Fibroblast of villous mesenchyme (primary cell): ENCODE measurements around the gene PRDM16. TPM values are rescaled to one million over a fixed set of nuclear protein-coding genes. Genes with fewer than 3 reads are reported as not detected.

Source experiments
- DNase-seq: peaks from one replicate; pipeline ENCODE4 v3.0.0-alpha.2; 2010; ENCODE audit warnings: low read depth
- H3K4me3 ChIP-seq: 2 replicates; pipeline ENCODE4 v1.5.1; 2011; ENCODE audit warnings: low read depth, mild to moderate bottlenecking, low read length
- total RNA-seq: library from RNA; depleted of rRNA; stranded (reverse); fragments of >200 nt; gene quantifications from 2 replicates; pipeline ENCODE4 v1.2.3, GENCODE V29; 2012
- TF ChIP-seq, protein P1 (sequence below): IDR thresholded peaks from 2 replicates; pipeline ENCODE4 v1.5.1; 2012; ENCODE audit warnings: low read depth, mild to moderate bottlenecking, low read length; ENCODE audit not compliant: insufficient read depth

Gene PRDM16
- total RNA-seq, 1 donor: 1.7 TPM

DNA sequence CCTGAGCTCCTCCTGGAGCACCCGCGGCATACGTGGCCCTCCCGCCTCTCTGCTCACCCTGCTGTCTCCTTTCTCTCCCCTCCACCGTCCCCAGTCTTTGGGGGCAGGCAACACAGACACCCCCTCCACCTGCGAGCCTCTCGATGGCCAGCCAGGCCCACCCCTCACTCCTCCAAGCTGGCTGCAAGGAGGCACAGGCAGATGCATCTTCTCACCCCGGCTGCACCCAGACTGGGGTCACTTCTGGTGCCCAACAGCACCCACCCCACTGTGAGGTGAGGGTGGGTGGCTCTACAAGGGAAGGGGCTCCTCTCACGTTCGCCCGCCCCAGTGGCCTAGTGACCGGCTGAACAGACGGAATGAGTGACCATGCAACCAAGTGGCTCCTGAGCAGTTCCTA is 277.5 kb downstream of the PRDM16 start:
- DNase-seq: no peak
- TF ChIP-seq, protein P1, sequence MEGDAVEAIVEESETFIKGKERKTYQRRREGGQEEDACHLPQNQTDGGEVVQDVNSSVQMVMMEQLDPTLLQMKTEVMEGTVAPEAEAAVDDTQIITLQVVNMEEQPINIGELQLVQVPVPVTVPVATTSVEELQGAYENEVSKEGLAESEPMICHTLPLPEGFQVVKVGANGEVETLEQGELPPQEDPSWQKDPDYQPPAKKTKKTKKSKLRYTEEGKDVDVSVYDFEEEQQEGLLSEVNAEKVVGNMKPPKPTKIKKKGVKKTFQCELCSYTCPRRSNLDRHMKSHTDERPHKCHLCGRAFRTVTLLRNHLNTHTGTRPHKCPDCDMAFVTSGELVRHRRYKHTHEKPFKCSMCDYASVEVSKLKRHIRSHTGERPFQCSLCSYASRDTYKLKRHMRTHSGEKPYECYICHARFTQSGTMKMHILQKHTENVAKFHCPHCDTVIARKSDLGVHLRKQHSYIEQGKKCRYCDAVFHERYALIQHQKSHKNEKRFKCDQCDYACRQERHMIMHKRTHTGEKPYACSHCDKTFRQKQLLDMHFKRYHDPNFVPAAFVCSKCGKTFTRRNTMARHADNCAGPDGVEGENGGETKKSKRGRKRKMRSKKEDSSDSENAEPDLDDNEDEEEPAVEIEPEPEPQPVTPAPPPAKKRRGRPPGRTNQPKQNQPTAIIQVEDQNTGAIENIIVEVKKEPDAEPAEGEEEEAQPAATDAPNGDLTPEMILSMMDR: no peak
- H3K4me3 ChIP-seq: no peak overlapping the region

DNA sequence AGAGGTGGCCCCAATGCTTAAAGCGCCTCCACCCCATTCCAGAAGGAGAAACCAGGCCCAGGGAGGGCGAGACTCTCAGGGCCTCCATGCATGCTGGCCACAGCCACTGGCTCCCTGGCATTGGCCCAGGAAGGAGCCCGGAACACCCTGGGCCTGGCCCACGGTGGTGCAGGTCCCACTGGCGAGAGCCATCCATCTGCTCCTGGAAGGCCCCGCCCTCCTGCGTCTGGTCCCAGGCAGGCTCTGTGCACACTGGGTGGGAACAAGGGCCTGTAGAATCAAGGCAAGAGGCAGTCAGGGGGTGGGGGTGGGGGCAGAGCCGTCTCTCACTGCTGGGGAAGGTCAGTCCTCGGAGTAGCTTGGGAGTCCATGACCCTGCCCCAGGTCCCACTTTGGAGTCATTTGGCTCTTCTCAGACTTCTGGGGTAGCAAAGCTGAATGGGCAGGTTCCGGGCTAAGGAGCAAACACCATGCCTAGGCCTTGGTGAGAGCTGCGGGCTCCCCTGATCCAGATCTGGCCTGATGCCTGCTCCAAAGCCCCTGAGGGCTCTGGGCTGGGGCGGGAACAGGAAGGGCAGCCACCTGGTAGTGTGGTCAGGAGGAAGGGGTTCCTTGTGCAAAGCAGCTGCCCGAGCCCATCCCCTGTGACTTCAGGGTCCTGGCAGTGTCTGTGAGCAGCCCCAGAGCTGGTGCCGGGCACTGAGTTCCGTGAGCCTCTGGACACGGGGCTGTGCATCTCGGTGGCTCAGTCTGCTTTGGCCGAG is 278.4 kb downstream of the PRDM16 start:
- TF ChIP-seq, protein P1: no peak
- no peak for DNase-seq
- H3K4me3 ChIP-seq: no peak overlapping the region

DNA sequence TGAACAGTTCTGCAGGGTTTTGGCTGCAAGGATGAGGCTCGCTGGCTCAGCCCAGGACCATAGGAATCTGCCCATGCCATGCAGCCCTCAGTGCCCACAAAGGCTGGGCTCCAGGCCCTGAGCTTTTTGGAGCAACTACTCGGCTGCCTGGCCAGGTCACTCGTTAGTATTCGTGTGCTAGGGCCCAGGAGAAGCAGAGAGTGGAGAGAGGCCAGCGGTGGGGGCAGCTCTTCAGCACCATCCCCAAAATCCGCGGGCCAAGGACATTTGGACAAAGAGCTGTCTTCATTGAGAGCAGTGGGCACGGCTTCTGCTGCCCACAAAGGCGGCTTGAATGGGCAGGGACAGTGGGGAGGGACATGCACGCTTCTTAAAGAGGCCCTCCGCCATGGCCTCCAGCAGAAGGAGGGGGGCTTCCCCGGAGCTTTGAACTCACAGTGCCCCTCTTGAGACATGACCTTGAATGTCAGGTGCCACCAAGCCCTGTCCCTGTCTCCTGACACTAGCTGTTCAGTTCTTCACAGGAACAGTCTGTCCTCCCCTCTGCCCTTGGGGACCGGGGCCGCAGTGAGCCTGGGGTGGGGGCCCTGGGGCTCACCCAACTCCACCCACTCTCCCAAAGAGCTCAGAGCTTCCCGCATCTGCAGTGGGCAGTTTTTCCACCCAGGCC is 279.3 kb downstream of the PRDM16 start:
- TF ChIP-seq, protein P1: no peak
- DNase-seq: no peak
- no peak overlapping the region for H3K4me3 ChIP-seq

DNA sequence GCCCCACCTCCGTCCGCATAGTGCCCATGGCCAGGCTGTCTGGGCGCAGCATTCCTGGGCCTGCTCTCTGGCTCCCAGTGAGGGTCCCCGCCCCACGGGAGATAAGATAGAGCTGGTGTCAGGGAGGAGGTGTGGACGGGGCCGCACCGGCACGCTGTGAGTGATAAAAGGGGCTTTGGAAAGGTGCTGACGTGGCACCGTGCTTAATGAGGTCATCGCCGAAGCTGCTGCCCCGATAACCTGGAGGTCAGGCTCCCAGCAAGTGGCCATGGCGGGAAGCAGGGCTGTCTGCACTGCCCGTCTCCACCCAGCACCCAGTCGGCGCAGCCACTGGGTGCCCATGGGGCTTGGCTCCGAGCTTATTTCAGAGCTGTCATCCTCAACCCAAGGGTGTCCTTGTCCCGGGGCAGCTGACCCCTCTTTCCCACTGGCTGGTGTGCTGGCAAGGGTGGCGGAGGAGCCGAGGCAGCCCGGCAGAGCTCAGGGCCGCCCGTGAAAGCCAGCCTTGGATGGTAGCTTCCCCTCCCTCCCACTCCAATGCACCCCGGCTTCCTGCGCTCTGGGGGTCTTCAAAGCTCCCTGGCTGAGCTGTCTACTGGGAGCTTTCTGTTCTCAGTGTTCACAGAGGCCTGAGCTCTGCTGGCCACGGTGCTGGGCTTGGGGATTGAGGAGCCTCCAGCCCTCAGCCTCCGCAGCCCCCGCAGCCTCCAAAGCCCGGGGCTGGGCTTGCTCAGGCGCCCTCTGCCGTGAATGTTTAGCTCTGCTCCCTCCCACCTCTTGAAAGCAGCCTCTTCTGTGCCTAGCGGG is 280.4 kb downstream of the PRDM16 start:
- no peak overlapping the region for H3K4me3 ChIP-seq
- TF ChIP-seq, protein P1: peak; percentile 7
- peak; percentile 23 for DNase-seq

DNA sequence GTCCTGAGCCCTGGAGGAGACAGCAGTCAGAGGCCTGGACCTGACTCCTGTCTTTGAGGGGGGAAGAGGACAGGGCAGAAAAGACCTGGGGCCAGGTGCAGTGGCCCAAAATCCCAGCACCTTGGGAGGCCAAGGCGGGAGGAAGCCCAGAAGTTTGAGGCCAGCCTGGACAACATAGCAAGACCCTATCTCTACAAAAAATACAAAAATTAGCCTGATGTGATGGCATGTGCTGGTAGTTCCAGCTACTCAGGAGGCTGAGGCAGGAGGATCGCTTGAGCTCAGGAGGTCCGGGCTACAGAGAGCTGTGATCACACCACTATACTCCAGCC is 280.9 kb downstream of the PRDM16 start:
- no peak overlapping the region for H3K4me3 ChIP-seq
- no peak for DNase-seq

DNA sequence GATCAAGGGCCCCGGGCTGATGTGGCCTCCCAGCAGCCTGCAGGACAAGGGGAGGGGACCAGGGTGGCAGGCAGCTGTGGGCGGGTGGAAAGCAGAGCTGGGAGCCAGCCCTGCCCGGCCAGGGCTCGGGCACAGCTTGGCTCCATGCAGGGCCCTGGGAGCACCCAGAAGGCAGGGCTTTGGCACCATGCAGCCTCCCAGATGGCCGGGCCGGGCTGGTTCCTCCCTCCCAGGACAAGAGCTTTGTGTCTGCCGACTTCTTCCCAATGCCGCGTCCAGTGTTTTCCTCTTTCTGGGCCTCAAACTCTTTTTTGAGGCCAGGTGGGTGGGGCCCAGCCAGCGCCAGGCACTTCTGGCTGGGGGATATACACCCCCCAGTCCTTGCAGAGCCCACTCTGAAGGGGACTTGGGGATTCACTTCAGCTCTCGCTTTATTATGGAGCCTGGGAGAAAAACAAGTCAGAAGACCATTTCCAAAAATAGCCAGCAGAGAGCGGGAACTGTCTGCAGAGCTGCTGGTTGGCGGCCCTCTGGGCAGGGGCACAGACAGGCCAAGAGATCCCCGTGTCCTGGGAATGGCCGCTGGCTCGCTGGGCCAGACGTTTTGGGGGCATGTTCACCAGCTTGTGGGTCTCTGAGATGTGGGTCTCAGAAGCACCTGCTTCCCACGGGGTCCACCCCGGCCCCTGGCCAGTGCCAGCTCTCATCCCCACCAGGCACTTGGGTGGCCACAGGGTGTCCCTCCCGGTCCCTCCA is 281.7 kb downstream of the PRDM16 start:
- TF ChIP-seq, protein P1: no peak
- no peak for DNase-seq
- no peak overlapping the region for H3K4me3 ChIP-seq

More for the DNA sequence above, 280.9 kb downstream of the PRDM16 start:
- TF ChIP-seq, protein P1: no peak
